SK-N-MC (cell line): Measurements from ENCODE around the gene ZNF79.

Source experiments
- EZH2 ChIP-seq: fragments of 200-600 bp; sonication (generic); IDR thresholded peaks from one replicate; pipeline ENCODE4 v1.6.1; 2017; ENCODE audit warnings: antibody characterized with exemption
- POLR2AphosphoS5 ChIP-seq: IDR thresholded peaks from 2 replicates; pipeline ENCODE4 v1.6.1; 2012; ENCODE audit warnings: mild to moderate bottlenecking, low read depth, low read length, borderline replicate concordance

- TF ChIP-seq EZH2, result no peak
- TF ChIP-seq POLR2AphosphoS5, result no peak
Observed at GRCh38 chr9:127411122-127411521, 13.1 kb upstream of the ZNF79 start.
